HG02798 (cell line): ENCODE data around the gene PLAC8L1.

ENCODE experiments used
- ATAC-seq: cut with Tn5 transposase; IDR thresholded peaks from one replicate; pipeline ENCODE4 v1.9.1; 2021; ENCODE audit warnings: mild to moderate bottlenecking; ENCODE audit not compliant: unreplicated experiment, poor library complexity

Gene PLAC8L1

DNA sequence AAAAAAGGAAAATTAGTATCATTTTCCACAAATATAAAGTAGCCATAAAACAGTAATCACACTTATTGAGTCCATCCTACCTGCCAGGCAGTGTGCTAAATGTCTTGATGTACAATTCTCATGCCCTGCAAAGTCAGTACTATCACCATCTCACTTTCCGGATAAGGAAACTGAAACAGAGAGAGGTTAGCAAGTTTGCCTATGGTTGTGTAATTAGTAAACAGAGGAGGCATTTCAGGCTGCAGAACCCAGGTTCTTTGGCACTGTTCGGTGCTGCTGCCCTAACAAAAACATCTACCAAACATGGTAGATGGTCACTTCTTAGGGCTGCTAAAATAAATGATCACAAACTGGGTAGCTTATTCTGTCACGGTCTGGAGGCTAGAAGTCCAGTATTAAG, 22.6 kb downstream of the PLAC8L1 start:
- ATAC-seq, result peak; percentile 95

DNA sequence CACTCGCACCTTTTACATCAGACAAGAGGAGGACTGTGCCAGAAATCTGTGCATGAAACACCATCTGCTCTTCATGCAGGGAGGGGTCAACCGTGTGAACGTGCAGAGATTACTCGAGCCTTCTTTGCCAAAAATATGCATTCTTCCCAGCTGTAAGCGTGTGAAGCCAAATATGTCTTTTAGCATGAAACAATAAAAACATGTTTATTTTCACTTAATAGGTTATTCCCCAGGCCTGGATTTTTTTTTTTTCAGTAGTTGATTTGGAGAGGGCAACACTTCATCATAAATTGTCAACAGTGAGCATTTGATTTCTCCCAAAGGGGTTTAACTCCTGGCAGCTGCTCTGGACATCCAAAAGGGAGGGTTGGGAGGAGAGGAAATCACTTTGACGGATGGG, 23.8 kb downstream of the PLAC8L1 start:
- no peak for ATAC-seq

DNA sequence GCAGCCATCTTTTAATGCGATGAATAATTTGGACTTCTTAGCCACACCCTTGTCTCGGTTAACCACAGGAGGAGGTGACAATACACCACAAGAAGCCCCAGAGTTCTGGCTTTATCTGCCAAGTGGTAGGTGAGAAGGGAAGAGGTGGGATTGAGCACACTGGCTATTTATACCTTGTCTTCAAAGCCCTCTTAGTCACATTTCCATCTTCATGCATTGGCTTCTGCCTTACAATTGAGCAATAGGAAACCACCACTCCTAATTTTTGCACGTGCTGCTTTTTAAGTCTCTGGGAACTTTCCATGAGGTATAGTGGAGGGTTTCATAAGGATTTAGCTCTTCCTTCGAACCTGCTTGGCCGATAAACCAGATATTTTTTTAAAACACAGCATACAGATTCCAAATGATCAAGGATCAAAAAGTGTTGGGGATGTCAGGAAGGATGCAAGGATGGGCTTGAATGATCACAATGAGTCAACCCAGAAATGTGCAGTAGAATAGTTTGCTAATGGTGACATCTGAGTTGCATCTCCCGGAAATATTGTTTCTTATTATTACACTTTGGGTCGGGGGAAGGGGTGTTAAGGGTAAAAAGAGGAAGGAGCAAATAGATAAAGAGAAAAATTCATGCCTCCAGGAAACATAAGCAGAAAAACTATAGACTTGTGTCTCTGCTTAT, 25.5 kb downstream of the PLAC8L1 start:
- no peak for ATAC-seq

DNA sequence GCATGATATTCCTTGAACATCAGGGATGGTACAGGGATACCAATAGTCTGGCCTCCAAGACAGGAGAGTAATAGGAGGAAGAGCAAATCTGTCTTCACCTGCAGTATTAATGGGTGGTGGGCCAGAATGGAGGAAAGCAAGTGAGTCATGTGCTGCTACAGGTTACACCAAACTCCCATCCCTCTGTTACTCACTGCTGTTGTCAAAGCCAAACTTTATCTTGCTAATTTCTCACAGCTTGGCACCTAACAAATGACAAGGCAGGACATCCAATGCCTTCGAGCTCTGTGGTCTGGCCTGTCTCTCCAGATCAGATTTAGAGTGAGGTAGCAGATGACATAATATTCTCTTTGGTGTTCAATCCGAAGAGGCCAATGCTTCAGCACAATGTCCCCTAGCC, 26.8 kb downstream of the PLAC8L1 start:
- ATAC-seq, result no peak

DNA sequence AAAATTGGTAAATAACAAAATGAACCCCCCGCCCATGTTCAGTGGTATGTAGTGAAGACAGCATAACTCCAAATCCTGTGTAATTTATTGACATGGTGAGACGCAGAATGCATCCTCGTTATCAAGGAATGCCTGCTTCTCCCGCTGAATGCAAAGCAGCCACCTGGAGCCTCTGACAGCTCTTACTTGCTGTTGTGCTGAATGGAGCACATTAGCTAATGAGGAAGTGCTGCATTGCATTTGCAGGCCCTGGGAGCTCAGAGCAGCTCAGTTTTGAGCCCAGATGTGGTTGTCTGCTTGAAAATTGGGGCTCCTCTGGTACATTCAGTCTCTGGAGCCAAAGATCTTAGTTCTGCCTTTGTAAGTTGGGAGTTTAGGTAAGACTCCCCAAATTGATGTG, 28.9 kb downstream of the PLAC8L1 start:
- ATAC-seq, result no peak

DNA sequence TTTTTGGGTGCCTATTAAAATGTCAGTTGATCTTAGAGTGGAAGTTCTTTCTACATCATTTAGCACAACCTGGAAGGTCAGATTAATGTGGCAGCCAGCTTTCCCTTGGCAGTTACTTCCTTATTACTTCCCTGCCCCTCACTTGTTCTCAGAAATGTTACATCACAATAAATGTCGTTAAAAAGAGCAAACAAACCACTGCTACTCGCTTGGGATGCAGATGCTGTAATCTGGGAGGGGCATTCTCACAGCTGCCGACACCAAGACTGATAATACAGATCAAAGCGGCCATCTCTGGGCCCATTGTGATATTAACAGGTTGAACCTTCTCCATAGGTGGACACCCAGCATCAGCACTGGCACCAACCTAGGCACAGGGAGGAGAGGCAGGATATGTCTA, 29.3 kb downstream of the PLAC8L1 start:
- no peak for ATAC-seq

DNA sequence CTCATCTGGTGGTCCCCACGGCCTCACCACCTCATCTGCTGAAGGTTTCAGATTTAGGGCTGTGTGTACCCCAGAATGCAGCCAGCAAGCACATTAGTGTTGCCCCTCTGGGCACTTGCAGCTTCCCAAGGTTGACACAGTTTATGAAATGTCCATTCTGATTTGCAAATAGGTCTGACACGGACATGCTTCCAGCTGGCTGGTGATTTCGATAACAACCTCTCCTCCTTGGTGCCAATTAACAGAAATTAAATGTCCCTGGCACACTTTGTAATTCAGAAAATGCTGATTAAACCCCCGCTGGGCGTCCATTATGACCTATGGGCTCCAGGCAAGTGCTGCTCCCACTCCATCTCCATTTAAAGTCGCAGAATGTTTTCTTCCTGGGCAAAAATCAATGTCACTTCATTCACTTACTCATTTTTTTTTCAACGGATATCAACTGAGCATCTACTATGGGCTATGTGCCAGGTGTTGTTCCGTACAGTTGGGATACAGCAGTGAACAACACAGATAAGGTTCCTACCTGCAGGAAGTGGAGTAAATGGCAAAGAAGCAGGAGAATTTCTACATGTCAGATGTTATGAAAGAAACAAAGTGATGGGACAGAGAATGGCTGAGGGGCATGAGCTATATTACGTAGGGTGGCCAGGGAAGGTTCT, 32.0 kb downstream of the PLAC8L1 start:
- no peak for ATAC-seq

DNA sequence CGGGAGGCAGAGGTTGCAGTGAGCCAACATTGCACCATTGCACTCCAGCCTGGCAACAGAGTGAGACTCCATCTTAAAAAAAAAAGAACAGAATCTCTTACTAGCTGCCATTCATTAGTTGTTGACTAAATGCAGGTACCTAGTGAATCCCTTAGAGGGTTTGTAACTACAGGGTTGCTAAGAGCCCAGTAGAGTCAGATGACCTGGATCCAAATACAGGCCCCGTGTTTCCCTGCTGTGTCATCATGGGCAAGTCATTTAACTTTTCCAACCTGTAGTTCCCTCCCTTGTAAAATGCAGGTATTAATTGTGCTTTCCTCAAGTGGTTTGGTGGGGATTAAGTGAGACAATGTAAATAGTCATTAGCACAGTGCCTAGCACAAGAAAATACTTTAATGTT, 32.8 kb downstream of the PLAC8L1 start:
- ATAC-seq, result no peak

DNA sequence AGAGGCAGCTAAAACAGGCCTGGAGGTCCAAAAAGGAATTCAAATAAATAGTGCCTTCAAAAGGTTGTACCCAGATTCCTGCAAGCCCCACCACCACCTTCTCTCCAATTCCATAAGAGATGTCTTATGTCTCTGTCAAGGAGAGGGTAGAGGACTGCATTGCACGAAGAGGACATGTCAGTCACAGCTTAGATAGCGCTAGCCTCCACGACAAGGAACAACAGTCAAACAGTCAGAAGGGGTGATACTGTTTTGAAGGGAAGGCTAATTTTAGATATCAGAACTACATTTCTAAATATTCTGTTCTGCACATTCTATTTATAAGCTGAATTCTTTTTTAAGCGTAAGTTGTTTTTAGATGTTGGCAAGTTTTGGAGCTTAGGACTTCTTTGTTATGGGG, 34.2 kb downstream of the PLAC8L1 start:
- ATAC-seq, result no peak

DNA sequence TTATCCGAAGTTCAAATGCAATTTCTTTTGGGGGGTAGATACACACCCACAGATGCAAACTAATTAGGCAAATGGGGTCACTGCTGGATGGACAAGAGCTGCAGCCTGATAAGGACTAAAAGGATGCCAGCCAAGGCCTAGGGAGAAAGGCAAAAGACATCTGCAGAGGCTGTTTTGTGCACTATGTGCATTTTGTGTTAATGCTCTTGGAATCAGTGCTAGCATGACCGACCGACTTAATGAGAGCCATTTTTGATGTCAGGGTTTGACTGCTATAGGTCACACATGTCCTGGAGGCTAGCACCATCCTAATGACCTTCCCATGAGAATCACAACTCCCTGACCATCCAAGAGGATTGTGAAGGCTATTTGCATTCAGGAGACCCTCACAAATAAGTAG, 34.6 kb downstream of the PLAC8L1 start:
- no peak for ATAC-seq

DNA sequence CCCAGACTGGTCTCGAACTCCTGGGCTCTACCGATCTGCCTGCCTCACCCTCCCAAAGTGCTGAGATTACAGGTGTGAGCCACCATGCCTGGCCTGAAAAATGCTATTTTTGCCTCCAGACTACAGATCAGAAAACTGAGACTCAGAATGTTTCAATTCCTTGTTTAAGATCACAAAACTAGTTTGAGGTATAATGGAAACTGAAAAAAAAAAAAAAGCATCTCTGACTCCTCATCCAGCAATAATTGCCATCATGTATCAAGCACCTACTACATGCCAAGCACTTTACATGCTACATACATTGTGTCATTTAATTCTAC, 35.6 kb downstream of the PLAC8L1 start:
- ATAC-seq, result peak; percentile 60

DNA sequence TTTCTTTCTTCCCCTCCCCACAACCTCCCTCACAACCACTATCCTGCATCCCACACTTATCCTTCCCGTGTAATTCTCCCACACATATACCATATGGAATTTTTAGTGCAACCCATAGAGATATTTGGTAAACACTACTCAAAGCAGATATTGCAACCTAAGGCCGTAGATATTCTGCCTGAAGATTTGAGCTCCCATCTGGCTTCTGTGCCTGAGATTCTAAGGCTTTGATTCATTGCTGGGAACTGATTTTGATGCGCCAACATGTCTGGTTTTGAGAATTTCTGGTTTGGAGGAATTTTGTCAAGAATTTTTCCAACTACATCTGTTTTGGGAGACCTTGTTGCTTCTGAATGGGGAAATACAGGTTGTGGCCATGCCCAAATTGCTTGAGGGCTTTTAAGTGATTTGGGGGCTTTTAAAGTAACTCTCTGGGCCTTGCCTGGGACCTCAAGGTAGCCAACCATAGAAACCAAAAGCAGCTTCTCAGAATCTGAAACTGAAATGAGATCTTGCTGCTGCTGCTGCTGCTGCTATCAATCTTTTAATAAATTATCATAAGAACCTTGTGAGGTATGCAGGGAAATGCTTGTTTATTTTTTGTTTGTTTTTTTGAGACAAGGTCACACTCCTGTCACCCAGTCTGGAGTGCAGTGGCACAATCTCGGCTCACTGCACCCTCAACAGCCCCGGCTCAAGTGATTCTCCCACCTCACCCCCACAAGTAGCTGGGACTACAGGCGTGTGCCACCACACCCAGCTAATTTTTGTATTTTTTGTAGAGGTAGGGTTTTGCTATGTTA, 36.2 kb downstream of the PLAC8L1 start:
- peak; percentile 67 for ATAC-seq

DNA sequence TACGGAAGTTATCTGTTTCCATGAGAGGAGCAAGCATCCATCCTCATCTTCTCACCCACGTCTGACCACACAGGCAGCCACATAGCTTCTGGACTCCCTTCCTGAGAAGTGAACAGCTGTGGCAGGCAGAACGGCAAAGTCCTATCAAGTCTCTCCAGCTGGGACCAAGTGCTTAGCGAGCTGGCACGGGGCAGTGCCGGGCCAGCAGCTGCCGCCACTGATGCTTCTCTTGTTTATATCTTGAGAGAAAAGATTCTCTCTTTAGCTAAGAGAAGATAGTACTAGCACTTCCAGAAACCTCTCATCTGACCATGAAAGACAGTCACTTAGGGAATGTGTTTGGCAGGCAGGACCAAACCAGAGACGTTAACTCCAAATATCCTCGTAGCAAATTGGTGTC, 37.2 kb downstream of the PLAC8L1 start:
- ATAC-seq, result no peak

DNA sequence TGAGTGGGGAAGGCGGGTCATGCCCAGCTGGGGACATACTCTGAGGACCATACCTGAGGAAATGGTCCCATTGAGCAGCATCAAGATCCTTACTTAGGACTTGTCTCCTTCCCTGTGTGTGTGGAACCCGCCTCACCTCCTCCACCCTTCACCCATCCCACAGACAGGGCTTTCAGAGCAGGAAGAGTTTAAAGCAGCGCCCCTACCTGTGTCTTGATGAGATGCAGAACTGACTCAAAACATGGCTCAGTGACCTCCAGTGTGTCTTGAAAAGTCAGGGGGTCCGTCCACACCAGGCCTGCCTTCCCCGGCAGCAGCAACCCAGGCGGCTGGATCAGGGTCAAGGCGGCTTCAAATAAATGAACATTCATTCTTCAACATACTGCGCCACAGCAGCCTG, 38.4 kb downstream of the PLAC8L1 start:
- ATAC-seq, result no peak

DNA sequence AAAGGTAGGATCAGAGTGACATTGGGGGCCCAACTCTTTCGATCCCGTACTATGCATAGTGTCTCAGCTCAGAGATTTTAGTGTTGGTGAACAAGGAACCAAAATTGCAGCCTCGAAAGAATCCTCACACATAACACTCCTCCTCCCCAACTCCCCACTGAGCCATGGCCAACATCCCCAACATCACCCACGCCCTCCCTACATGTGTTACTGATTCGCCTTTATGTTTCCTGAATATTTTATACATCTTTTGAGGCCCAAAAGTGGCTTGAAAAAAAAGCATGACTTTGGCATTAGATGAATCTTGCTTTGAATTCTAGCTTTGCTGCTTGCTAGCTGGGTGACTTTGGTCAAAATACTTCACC, 45.2 kb downstream of the PLAC8L1 start:
- no peak for ATAC-seq

DNA sequence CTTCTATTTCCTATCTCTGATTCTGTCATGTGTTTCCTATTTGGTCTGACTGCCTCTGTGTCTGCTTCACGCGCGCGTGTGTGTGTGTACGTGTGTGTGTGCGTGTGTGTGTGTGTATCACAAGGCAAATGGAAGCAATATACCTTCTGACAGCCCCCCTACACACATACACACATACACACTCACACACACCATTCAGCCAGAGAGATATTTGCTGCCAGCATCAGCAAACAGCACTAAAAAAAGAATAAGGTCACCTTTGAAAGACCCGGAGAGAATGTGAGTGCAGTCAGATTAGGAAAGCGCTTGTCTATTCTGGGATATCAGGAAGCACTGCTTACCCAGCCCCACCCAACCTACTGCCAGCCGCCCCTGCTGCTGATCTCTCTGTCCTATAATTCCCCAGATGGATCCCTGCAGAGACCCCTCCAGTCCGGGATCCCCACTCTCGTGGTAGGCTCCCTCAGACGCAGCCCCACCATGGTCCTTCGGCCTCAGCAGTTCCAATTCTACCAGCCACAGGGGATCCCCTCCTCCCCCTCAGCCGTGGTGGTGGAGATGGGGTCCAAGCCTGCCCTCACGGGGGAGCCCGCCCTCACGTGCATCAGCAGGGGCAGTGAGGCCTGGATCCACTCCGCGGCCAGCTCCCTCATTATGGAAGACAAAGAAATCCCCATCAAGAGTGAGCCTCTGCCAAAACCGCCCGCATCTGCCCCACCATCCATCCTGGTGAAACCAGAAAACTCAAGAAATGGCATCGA, 45.7 kb downstream of the PLAC8L1 start:
- ATAC-seq, result no peak

DNA sequence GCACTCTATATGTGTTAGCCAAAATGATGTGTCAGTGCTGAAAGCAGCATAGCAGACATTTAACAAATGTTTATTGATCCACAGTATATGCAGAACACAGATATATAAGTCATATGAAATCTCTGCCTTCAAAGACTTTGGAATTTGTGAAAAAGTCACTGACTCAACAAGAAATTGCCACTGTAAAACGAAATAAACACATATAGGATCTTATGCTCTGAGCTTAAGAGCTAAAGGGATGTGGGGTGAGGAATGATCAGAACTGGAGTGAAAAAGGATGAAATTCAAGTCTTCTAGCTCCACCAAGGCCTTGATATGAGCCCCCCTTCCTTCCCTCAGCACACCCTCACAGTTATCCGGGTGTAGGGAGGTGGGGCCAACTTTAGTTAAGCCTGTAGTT, 49.9 kb downstream of the PLAC8L1 start:
- no peak for ATAC-seq

DNA sequence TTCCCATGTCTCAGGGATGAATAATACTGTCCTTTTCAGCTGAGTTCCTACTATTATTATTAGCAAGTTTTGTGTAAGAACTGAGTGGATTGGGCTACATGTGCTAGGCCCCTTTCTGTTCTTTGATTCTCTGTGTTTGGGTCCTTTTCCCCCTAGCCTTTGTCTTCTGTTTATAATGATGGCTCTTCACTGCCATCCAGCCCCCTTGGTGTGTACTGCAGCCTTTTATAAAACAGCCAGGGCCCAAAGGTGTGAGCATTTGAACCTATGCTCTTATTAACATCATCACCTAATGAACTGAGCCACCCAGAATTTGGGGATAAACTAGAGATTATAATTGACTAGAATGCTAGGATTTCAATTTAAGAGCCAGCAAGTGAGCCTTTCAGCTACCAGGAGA, 52.6 kb downstream of the PLAC8L1 start:
- ATAC-seq, result no peak

DNA sequence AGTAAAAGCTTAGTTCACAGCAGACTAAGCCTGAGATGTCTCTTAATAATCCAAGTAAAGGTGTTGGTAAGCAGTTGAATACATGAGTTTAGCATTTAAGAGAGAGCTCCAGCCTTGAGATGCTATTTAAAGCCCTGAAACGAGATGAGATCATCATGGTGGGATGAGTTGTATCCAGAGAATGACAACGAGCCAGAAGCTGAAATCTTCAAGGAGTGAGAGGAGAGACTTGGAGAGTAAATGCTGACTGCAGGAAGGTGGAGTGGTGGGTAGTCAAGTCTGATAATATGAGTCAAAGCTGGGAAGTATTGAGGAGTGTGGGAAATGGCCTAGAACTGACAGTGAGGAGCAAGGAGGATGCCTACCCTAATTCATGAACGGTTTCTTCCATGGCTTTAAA, 53.7 kb downstream of the PLAC8L1 start:
- no peak for ATAC-seq

DNA sequence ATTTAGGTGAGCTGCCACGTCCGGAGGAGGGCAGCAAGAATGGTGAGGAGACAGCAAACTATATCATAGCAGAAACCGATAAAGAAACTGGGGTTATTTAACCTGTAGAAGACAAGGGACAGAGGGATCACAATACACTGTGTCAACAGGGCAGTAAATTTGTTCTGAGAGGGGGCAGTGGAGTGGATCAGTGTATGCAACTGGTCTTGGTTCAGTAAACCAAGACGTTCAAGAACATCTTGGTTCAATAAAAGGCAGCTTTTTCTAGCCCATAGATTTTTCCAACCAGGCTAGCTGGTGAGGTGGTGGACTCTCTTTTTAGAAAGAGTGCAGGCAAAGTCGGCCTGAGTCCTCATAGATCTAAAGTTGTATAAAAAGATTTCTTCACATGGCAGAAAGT, 55.3 kb downstream of the PLAC8L1 start:
- ATAC-seq, result no peak

DNA sequence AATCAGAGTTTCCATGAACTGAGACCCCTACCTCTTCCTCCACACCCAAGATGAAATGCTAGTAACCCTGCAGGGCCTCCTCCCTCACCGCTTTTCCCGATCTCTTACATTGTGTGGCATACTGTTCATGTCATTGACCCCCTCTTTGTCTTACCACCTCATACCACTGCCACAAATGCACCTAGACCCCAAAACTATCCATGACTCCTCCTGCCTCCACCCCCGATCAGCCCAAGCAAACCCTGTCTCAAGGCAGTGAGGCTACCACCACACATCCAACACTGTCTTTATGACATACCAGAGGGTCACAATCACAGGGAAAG, 55.7 kb downstream of the PLAC8L1 start:
- no peak for ATAC-seq
